ENCODE measurements around the gene NTNG1. TPM values are rescaled to one million over a fixed set of nuclear protein-coding genes. Genes with fewer than 3 reads are reported as not detected.

NTNG1 gene
- total RNA-seq, 6 experiments from 2014 or later: not detected

DNA sequence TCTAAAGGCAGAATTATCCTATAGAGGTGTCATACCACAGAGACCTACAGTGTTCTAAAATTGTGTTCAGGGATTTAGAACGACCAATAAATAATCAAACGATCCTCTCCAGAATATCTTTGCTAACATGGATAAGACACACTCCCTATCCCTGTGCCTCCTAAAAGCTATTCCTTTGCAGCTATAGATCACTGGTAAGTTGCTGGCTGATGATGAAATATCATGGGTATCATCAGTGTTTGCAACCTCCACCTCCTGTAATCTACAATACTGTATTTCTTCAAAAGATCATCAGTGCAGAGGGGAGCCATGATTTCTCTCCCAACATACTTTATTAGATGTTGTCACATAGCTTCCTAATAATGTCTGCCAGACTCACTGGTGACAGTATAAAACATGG is 201.9 kb downstream of the NTNG1 start:
- no peak for ATAC-seq
- Histone ChIP-seq H3K4me1 (no peaks in the 10 kb centered on the region), H3K27me3 (no peaks in the 10 kb centered on the region), H3K27ac (no peak overlapping the region), H3K9me3 (no peaks in the 10 kb centered on the region), H3K36me3 (no peaks in the 10 kb centered on the region), H3K4me3 (no peak overlapping the region)
- no peak for DNase-seq
- no peak for TF ChIP-seq POLR2A (IDR thresholded peaks at IDR 0.05)
- TF ChIP-seq, protein P1, sequence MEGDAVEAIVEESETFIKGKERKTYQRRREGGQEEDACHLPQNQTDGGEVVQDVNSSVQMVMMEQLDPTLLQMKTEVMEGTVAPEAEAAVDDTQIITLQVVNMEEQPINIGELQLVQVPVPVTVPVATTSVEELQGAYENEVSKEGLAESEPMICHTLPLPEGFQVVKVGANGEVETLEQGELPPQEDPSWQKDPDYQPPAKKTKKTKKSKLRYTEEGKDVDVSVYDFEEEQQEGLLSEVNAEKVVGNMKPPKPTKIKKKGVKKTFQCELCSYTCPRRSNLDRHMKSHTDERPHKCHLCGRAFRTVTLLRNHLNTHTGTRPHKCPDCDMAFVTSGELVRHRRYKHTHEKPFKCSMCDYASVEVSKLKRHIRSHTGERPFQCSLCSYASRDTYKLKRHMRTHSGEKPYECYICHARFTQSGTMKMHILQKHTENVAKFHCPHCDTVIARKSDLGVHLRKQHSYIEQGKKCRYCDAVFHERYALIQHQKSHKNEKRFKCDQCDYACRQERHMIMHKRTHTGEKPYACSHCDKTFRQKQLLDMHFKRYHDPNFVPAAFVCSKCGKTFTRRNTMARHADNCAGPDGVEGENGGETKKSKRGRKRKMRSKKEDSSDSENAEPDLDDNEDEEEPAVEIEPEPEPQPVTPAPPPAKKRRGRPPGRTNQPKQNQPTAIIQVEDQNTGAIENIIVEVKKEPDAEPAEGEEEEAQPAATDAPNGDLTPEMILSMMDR (IDR thresholded peaks at IDR 0.05): no peak
- 59% methylated on average over 2 of the region's 2 CpGs for WGBS (ENCODE audit: insufficient coverage, low coverage, low lambda C conversion rate, missing lambda C conversion rate)
- intact Hi-C loops (cut with DNase I): no loop called here

DNA sequence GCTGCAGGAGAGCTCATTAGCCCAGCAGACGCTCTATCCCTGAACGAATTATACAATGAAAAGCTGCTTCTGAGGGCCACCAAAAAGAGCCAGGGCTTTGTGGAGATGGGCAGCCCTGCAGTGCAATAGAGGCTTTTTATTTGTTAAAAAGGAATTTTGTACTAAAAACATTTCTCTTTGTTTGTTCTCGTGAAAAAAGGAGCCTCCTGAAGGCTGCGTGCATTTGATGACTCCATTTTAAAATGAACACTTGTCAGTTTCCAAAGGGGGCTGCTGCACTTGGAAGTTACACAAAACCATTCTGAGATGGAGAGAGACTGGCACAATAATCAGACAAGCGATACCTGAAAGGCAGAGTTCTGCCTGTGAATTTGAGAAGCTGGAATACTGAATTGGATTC is 202.8 kb downstream of the NTNG1 start:
- intact Hi-C loops (cut with DNase I): no loop called here
- DNase-seq (no peak), ATAC-seq (no peak)
- H3K36me3 ChIP-seq: no peaks in the 10 kb centered on the region
- H3K27ac ChIP-seq: no peak overlapping the region
- no peak overlapping the region for H3K4me3 ChIP-seq
- WGBS (ENCODE audit: insufficient coverage, low coverage, low lambda C conversion rate, missing lambda C conversion rate): 43% methylated on average over 5 of the region's 5 CpGs
- TF ChIP-seq POLR2A (IDR thresholded peaks at IDR 0.05): no peak
- TF ChIP-seq, protein P1 (IDR thresholded peaks at IDR 0.05): no peak
- no peaks in the 10 kb centered on the region for H3K27me3 ChIP-seq
- H3K4me1 ChIP-seq: no peaks in the 10 kb centered on the region
- no peaks in the 10 kb centered on the region for H3K9me3 ChIP-seq

DNA sequence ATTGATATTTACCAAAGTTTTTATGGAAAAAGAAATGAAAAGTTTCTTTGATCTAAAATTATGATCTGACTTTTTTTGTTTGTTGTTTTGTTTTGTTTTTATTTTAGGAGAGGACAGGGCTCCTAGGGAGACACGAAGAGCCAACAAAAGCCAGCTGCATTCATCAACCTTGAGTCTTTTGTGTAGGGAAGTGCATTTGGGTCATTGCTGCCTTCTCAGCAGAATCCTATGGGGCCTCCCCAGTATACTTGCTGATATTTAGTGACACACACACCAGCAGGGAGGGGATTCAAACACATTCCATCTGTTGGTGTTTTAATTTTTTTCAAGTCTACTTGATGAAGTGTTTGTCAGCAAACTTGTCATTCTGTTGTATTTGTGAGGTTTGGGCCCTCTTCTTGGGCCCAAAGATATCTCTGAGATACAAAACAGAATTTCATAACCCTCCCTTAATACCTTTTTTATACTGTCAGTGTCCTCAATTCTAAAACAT is 203.5 kb downstream of the NTNG1 start:
- no peak overlapping the region for H3K4me3 ChIP-seq
- no peaks in the 10 kb centered on the region for H3K4me1 ChIP-seq
- WGBS (ENCODE audit: insufficient coverage, low coverage, low lambda C conversion rate, missing lambda C conversion rate): 21% methylated on average over 1 of the region's 1 CpG
- H3K36me3 ChIP-seq: no peaks in the 10 kb centered on the region
- no peaks in the 10 kb centered on the region for H3K9me3 ChIP-seq
- H3K27me3 ChIP-seq: no peaks in the 10 kb centered on the region
- no peak for ATAC-seq
- TF ChIP-seq, protein P1 (IDR thresholded peaks at IDR 0.05): no peak
- no peak for DNase-seq
- intact Hi-C loops (cut with DNase I): no loop called here
- no peak overlapping the region for H3K27ac ChIP-seq

DNA sequence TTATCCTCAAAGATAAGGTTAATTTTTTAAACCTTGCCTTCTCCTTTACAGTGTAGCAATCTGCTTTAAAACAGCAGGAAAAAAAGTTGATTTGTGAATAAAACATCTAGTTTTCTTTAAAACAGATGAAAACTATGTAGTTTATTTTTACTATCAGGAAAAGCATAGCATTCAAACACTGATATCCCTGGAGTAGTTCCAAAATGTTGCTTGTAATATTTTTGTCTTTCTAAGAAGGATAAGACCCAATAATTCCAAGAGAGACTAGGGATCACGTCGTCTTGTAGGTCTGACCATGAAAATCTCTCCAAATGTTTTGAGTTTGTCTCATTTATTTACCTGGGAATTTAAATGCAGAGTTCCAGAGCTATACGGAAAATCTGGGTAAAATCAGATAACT is 204.0 kb downstream of the NTNG1 start:
- WGBS (ENCODE audit: insufficient coverage, low coverage, low lambda C conversion rate, missing lambda C conversion rate): 36% methylated on average over 3 of the region's 3 CpGs
- intact Hi-C loops (cut with DNase I): no loop called here
- no peaks in the 10 kb centered on the region for H3K9me3 ChIP-seq
- no peak overlapping the region for H3K27ac ChIP-seq
- H3K36me3 ChIP-seq: no peaks in the 10 kb centered on the region
- no peak for ATAC-seq
- no peaks in the 10 kb centered on the region for H3K4me1 ChIP-seq
- no peaks in the 10 kb centered on the region for H3K27me3 ChIP-seq
- TF ChIP-seq, protein P1 (IDR thresholded peaks at IDR 0.05): no peak
- no peak for TF ChIP-seq POLR2A (IDR thresholded peaks at IDR 0.05)
- no peak for DNase-seq
- H3K4me3 ChIP-seq: no peak overlapping the region

DNA sequence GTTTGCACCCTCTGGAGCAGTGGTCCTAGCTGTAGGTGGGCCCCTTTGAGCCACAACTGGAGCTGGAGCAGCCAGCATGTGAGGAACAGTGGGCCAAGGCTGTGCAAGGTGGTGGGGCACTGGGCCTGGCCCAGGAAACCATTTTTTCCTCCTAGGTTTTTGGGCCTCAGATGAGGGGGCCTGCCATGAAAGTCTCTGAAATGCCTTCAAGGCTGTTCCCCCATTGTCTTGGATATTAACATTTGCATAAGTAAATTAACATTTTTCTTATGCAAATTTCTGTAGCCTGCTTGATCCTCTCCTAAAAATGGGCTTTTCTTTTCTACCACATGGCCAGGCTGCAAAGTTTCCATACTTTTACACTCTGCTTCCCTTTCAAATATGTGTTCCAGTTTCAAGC is 212.0 kb downstream of the NTNG1 start:
- Histone ChIP-seq H3K9me3 (no peaks in the 10 kb centered on the region), H3K27ac (no peak overlapping the region), H3K27me3 (no peaks in the 10 kb centered on the region), H3K4me3 (no peak overlapping the region), H3K4me1 (no peaks in the 10 kb centered on the region), H3K36me3 (no peaks in the 10 kb centered on the region)
- intact Hi-C loops (cut with DNase I): no loop called here
- DNase-seq (no peak), ATAC-seq (no peak)
- TF ChIP-seq, protein P1 (IDR thresholded peaks at IDR 0.05): no peak
- TF ChIP-seq POLR2A (IDR thresholded peaks at IDR 0.05): no peak

Measured in right lobe of liver (tissue), 6 donors.